Colonic mucosa (tissue), 4 donors: ENCODE measurements around the gene KCNK7. TPM values are rescaled to one million over a fixed set of nuclear protein-coding genes. Genes with fewer than 3 reads are reported as not detected.

Source experiments
- DNase-seq: peaks from one replicate; pipeline ENCODE4 v3.0.0-alpha.2; 2020
- H3K27ac ChIP-seq: fragments of 200-600 bp; one replicate; pipeline ENCODE4 v1.8.0; 2021
- H3K27me3 ChIP-seq: fragments of 200-600 bp; one replicate; pipeline ENCODE4 v1.8.0; 2021
- H3K36me3 ChIP-seq: fragments of 200-600 bp; one replicate; pipeline ENCODE4 v1.8.0; 2021
- H3K4me1 ChIP-seq: fragments of 200-600 bp; one replicate; pipeline ENCODE4 v1.8.0; 2021; ENCODE audit warnings: mild to moderate bottlenecking
- H3K4me3 ChIP-seq: fragments of 200-600 bp; one replicate; pipeline ENCODE4 v1.8.0; 2021
- H3K9ac ChIP-seq, 2 donors: one replicate each; pipeline ENCODE4 v1.7.0; 2013; ENCODE audit warnings: control low read depth in 2 of 2, low read depth in 2 of 2, low read length in 2 of 2
- H3K9me3 ChIP-seq: fragments of 200-600 bp; one replicate; pipeline ENCODE4 v1.8.0; 2021
- intact Hi-C: fragments of 100-400 bp; cut with DNase I; formaldehyde crosslinking; loops from one replicate; pipeline ENCODE4 v1.14.1; 2022
- total RNA-seq, 2 donors: library from RNA; stranded (reverse); fragmentation: NEBNext Ultra II Directional in 1 of 2; extraction: Animal tissue kit (Norgen Biotek cat#: 25700) in 1 of 2; gene quantifications; one replicate each; pipeline ENCODE4 v1.2.1, GENCODE V29; 2021
- TF ChIP-seq, protein P1 (sequence below): fragments of 200-600 bp; IDR thresholded peaks from one replicate; pipeline ENCODE4 v1.8.0; 2022; ENCODE audit warnings: antibody characterized with exemption, mild to moderate bottlenecking
- donor health status: healthy.
- donor health status: DM: no; HTN: no; CAD: no.
- donor health status: DM: no; HTN: no; CAD: no.

Gene KCNK7
- total RNA-seq, 2 donors from 2014 or later, result 0.40 to 0.69 TPM

DNA sequence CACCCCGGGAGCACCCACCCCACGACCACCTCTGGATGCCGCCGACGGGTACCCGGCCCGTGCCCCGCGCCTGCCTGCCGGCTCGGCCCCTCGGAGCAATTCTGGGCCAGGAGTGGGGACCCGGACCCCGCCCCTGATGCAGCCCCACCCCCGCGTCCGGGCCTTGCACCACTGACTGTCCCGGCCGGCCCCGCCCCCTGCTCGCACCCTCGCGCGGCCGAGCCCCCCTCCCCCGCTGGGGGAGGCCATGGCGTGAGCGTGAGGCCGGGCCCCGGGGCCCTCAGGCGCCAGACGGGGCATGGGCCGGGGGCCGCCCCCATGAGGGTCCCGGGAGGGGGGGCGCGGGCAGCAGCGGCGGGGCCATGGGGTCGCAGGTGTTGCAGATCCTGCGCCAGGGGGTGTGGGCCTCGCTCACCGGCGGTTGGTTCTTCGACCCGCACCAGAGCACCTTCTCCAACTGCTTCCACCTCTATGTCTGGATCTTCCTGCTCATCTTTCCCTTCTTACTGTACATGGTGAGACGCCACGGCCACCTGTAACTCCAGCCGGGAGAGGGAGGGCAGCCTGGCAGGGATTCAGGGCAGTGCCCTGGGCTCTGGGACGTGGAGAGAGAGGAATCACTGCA lies 20.5 kb upstream of the KCNK7 start:
- intact Hi-C loops, result no loop called here
- H3K36me3 ChIP-seq, result peaks cover 14% of the 10 kb centered on the region

DNA sequence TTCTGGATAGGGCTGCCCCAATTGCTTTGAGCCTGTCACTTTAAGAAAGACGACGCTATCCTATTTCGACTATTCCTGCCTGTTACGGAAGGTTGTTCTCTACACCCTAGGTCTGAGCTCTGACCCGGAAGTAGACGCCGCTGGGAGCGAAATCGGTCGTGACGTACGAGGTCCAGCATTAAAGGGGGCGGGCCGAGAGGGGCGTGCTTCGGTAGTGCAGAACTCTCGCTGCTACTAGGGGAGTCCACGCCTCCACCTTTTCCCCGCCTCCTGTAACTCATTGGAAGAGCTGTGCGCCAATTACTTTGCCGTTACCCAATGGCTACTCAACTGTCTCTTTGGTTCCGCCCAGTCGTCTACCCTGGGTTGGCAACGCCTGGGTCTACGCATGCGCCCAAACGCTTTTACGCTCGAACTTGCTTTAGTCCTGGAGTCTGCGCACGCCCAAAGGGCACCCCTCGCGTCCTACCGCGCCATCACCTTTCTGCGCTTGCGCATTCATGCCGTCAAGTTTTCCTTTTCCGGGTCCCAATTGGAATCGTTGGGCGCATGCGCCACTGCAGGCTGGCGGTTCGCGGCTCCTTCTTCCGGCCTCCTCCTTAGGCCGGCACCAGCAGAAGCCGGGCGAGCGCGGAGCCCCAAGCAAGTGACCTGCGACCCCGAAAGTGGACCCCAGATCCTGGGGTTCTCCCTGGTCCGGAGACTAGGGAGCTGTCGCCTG lies 19.8 kb upstream of the KCNK7 start, which contains the start of gene PCNX3:
TSS of gene PCNX3 (plus strand) at position 548 of the 721 bp plus-strand sequence. CDS start 536 bp downstream, outside the sequence.
- peaks cover 34% of the 10 kb centered on the region for H3K4me1 ChIP-seq
- H3K27me3 ChIP-seq, result no peaks in the 10 kb centered on the region
- TF ChIP-seq, protein P1, sequence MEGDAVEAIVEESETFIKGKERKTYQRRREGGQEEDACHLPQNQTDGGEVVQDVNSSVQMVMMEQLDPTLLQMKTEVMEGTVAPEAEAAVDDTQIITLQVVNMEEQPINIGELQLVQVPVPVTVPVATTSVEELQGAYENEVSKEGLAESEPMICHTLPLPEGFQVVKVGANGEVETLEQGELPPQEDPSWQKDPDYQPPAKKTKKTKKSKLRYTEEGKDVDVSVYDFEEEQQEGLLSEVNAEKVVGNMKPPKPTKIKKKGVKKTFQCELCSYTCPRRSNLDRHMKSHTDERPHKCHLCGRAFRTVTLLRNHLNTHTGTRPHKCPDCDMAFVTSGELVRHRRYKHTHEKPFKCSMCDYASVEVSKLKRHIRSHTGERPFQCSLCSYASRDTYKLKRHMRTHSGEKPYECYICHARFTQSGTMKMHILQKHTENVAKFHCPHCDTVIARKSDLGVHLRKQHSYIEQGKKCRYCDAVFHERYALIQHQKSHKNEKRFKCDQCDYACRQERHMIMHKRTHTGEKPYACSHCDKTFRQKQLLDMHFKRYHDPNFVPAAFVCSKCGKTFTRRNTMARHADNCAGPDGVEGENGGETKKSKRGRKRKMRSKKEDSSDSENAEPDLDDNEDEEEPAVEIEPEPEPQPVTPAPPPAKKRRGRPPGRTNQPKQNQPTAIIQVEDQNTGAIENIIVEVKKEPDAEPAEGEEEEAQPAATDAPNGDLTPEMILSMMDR, result no peak
- H3K9ac ChIP-seq, result peak within 1 kb of the TSS; percentile 84 to 96
- H3K4me3 ChIP-seq, result peak within 1 kb of the TSS; percentile 96
- H3K36me3 ChIP-seq, result peaks cover 14% of the 10 kb centered on the region
- peak; percentile 100 for DNase-seq
- H3K27ac ChIP-seq, result peak within 1 kb of the TSS; percentile 98
- H3K9me3 ChIP-seq, result no peaks in the 10 kb centered on the region
- intact Hi-C loops, result no loop called here

More for the DNA sequence above, 20.5 kb upstream of the KCNK7 start:
- peak; percentile 62 for DNase-seq
- Histone ChIP-seq H3K9me3 (no peaks in the 10 kb centered on the region), H3K27ac (peak overlapping the region; percentile 83), H3K4me1 (peaks cover 29% of the 10 kb centered on the region), H3K9ac (peak overlapping the region; percentile 84 to 96), H3K27me3 (no peaks in the 10 kb centered on the region), H3K4me3 (peak overlapping the region; percentile 96)
- TF ChIP-seq, protein P1, result no peak

DNA sequence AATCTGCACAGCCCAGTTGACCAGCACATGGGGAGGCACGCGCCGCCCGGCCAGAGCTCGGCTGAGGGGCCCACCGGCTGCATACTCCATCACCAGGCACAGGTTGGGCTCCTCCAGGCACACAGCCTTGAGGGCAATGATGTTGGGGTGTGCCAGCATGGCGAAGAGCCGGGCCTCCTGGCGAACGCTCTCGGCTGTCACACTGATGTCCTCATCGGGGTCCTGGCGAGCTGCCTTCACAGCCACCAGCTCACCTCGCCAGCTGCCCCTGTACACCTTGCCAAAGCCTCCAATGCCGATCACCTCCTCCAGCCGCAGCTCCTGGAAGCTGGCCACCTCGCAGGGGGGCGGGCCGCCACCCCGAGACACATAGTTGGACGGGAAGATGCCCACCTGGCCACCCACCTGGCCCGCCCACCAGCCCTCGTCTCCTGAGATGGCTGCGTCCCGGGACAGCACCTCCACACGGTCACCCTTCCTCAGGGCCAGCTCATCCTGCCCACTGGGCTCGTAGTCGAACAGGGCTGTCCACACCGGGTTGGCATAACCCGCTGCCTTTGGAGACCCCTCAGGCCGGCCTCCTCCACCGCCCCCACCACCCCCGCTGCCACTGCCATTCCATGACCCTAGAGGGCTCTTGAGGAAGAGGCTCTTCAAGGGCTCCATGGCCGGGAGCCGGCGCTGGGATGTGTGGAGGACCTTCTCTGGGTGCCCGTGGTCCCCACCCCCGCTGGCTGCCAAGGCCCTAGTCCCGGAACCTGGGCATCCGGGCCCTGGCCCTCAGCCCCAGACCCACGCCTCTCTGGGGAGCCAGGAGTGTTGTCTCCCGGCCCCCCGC lies 17.7 kb upstream of the KCNK7 start:
- intact Hi-C loops, result loop anchor here (5.0 kb wide), 1 partner anchor 71 kb away; no protein-coding TSS in a partner anchor
- TF ChIP-seq, protein P1, result no peak
- Histone ChIP-seq H3K27me3 (no peaks in the 10 kb centered on the region), H3K27ac (peak overlapping the region; percentile 98), H3K4me1 (peaks cover 36% of the 10 kb centered on the region), H3K9me3 (no peaks in the 10 kb centered on the region), H3K9ac (peak overlapping the region; percentile 76 to 96), H3K36me3 (peaks cover 3% of the 10 kb centered on the region), H3K4me3 (peak overlapping the region; percentile 90)
- peak; percentile 50 for DNase-seq

DNA sequence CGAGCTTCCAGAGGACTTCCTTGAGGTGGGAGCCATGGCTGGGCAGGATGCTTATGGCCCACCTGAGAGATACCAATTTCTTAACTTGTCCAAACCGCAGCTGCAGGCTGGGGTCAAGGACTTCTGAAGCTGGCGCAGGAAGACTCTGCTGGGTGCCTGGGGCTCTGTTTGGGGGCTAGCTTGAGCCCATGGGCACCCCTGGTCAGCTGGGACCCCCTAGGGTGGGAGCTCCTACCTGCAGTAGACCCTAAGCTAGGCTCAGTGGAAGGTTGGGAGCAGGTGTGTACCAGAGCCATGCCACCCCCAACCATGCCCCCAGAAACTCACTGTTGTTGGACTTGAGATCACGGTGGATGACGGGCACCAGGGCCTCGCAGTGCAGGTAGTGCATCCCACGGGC lies 17.1 kb upstream of the KCNK7 start:
- Histone ChIP-seq H3K9me3 (no peaks in the 10 kb centered on the region), H3K4me3 (peak overlapping the region; percentile 90), H3K27me3 (no peaks in the 10 kb centered on the region), H3K27ac (no peak overlapping the region), H3K9ac (peak overlapping the region; percentile 76 to 96), H3K4me1 (peaks cover 36% of the 10 kb centered on the region), H3K36me3 (no peaks in the 10 kb centered on the region)
- TF ChIP-seq, protein P1, result no peak
- intact Hi-C loops, result loop anchor here (5.0 kb wide), 1 partner anchor 70 kb away; no protein-coding TSS in a partner anchor
- no peak for DNase-seq
